ENCODE measurements around the gene PRORP.
"Not testable (repeated sequence)": the region's sequence is repeated elsewhere in the genome, so short reads cannot be mapped to it uniquely, and the experiment has no call there.

PRORP gene

DNA sequence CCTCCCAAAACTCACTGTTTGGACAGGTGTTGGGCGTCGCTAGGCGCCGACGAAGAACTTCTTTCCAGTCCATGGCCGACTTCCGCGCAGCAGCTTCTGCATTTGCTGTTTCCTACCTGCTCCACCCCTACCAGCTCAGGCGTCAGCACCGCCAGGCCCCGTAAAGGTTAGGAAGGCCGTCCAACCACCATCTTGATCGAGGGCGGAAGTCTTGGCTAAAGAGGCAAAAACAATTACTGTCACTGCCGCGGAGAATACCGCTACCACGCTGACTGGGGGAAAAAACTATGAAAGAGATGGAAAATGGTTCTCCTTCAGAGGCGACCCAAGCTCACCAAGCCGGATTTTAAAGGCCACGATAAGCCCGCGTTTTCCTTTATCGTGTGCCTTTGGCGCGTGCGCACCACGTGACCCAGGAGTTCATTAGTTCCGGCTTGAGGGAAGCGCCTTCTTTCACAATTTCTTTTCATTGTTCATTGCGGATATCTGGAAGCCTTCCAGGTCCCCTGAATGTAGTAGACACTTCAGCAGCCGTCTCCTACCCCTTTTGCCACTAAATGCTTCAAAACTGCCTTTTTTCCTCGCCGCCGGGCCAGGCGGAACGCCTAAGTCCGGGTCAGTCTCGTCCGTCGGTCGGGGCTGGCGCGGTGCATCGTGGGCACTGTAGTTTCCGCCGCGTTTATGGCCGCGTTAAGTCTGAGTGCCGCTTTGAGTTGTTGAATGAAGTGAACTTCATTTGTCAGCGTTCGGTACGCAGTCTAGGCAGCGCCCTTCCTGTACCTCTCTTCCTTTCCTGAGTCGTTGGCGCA, at the start of gene PRORP, which contains the start of gene PPP2R3C:
TSS of gene PRORP (plus strand) at position 666 of the 809 bp plus-strand sequence. CDS start 694 bp downstream, outside the sequence.
TSS of gene PPP2R3C (minus strand) at position 104 of the 809 bp plus-strand sequence. CDS start at position 73, 31 bp downstream.
- DNase-seq, result peak; percentile 95

DNA sequence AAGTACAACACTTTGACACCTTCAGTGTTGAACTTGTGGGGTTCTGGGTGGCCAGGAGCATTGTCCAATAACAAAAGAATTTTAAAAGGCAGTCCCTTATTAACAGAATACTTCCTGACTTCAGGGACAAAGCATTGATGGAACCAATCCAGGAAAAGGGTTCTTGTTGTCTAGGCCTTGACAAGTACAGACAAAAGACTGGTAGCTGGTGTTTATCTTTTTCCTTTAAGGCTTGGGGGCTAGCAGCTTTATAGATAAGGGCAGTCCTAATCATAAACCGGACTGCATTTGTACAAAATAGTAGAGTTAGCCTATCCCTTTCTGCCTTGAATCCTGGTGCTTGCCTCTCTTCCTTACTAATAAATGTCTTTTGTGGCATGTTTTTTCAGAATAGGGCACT, 48.9 kb upstream of the PRORP start:
- no peak for DNase-seq

DNA sequence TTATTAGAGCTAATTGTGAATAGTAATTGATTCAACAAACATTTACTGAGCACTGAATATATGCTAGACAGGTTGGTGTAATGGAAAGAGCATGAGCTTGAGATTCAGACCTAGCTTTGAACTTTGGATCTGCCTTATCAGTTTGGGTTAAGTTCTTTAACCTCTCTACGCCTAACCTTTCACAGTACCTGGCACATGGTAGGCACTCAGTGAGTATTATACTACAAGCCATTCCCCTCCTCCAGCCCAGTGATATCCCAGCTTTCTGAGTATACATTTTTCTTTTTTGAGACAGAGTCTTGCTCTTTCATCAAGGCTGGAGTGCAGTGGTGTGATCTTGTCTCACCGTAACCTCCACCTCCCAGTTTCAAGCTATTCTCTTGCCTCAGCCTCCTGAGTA, 44.3 kb upstream of the PRORP start:
- DNase-seq, result no peak

DNA sequence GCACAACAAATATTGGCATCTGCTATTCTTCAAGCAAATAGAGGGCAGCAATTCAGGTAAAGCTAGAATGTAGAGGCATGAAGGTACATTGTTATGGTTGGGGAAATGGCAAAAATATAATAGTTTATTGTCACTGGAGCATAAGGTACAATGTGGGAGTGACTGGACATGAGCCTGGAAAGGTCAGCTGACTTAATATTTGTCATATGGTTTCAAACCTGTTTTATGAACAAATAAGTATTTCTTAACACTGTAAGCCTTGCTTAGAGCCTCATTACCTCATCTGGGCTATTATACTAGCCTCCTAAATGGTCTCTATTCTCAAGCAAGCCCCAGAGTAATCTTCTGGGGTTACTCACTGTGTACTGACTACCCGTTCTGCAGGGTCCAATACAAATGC, 42.6 kb upstream of the PRORP start:
- DNase-seq, result no peak

DNA sequence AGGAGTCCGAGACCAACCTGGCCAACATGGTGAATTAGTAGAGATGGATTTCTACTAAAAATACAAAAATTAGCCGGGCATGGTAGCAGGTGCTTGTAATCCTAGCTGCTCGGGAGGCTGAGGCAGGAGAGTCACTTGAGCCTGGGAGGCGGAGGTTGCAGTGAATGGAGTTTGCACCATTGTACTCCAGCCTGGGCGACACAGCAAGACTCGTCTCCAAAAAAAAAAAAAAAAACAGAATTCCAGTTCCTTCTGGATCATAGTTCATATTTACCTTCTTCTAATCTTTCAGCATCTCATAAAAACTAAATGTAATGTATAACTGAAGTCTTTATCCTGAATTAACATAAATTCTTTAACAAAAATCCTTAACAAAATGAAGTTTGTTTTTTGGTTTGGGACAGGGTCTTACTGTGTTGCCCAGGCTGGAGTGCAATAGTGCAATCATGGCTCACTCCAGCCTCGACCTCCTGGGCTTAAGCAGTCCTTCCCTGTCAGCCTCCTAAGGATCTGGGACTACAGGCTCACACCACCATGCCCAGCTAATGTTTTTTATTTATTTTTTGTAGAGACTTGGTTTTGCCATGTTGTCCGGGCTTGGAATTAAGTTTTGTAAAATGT, 38.7 kb upstream of the PRORP start:
- no peak for DNase-seq

DNA sequence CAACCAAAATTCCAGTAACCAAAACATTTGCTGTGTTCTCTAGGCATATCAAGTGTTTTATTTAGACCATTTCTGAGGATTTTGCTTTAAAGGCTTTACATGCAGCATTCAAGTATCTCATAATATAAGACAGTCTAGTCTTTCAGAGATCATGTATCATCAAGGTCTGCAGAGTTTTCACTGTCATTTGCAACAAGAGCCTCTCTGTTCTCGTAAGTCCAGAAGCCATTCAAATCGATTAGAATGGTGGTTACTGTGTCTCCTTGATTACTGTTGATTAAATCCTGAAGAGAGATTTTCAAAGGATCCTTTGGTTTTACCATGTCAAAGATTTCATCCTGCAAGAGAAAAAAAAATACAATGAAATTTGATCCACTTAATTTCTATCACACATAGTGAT, 36.9 kb upstream of the PRORP start:
- DNase-seq, result no peak

DNA sequence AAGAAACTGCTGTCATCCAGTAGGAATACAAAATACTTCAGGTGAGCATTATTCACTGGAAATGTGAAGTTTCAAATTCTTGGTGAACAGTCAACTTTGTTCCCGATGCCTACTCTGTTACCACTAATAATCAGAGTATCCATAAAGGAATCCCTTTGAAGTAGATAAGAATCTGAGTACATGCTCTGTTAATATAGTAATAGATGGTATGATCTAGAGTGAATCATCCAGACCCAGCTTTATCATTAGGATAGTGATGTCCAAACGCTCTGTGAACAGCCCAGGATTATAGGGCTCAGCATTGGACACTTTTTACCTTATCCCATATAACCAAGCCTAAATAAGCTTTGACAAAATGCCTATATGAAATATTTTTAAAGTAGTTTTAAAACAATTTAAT, 33.8 kb upstream of the PRORP start:
- no peak for DNase-seq

DNA sequence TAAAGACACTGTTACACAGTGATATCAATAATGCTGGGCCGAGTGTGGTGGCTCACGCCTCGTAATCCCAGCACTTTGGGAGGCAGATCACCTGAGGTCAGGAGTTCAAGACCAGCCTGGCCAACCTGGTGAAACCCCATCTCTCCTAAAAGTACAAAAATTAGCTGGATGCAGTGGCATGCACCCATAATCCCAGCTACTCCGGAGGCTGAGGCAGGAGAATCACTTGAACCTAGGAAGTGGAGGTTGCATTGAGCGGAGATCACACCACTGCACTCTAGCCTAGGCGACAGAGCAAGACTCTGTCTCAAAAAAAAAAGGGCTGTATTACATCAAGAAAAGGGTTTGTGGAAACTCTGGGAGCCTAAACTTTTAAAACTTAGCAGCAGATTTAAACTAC, 27.7 kb upstream of the PRORP start:
- not testable (repeated sequence) for DNase-seq

DNA sequence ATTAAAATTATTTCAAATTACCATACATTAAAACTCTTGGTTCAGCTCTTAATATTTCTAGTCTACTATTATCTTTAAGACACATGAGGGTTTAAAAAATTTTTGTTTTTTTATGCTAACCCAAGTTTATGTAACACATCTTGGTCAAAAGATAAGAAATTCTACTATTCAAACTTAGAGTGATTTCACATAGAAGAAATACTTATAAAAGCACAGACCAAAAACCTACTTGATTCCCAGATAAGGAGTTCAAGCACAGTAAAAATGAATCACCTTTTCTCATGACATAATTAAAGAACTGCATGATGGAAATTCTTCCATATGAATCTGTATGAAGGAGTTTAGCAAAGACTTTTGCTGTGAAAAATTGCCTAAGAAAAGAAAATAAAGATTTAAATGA, 14.5 kb upstream of the PRORP start:
- DNase-seq, result no peak

DNA sequence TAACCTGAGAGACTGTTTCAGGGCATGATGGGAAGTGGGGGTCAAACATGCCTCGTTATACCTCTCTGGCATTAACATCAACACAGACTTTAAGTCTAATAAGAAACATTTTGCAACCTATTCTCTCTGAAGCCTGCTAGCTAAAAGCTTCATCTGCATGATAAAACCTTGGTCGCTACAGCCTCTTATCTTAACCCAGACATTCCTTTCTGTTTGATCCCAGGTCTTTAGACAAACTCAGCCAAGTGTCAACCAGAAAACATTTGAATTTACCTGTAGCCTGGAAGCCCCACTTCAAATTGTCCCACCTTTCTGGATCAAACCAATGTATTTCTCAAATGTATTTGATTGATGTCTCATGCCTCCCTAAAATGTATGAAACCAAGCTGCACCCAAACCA, 9.7 kb upstream of the PRORP start:
- no peak for DNase-seq

DNA sequence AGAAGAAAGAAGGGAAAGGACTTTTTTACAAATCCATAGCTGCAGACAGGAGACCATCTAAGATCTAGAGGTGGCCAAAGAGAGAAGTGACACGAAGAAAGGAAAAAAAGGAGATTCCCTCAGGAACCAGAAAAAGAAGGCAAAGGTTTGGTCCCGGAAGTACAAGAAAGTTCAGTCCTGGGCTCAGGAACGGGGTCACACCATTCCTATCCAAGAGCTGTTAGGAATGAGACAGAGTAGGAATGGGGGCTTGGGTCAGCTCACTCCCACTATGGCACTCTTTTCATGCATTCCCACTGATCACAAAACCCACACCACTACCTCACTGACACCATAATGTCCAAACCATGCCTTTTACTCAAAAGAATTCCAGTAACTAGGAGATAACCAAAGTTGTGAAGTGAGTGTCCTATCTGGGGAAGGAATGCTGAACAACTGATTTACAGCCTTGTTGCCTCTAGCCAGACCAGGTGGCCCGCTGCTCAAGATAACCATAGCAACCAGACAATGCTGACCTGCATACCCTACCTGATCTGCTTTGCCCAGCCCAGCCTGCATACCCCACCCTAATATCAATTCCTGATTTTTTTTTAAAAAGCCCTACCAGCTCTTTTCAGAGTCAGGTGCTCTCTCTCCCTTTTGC, 8.9 kb upstream of the PRORP start:
- DNase-seq, result no peak

DNA sequence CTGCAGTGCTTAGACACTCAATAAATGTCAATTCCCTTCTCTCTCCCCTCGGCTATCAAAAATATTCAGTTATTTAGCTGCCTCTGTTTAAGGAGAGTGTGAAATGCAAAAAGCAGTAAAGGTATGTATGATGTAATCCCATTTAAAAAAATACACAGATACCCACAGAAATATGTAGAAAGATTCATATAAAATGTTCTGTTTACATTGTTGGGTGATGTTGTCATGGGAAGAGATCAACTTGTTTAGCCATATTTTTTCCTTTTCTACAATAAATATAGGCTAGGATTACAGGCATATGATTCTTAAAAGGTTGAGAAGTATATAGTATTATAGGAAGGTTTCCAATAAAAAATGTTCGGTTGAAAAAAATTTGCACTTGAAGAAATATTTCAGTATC, 8.3 kb upstream of the PRORP start:
- no peak for DNase-seq

DNA sequence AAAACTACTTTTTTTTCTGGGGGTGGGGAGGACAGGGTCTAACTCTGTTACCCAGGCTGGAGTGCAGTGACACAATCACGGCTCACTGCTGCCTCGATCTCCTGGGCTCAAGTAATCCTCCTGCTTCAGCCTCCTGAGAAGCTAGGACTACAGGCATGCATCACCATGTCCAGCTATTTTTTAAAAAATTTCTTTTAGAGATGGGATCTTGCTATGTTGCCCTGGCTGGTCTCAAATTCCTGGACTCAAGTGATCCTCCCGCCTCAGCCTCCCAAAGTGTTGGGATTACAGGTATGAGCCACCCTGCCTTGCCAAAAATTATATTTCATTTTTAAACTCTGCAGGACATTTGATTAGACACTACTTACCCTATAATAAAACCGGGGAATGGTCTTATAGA, 6.1 kb upstream of the PRORP start:
- DNase-seq, result no peak

DNA sequence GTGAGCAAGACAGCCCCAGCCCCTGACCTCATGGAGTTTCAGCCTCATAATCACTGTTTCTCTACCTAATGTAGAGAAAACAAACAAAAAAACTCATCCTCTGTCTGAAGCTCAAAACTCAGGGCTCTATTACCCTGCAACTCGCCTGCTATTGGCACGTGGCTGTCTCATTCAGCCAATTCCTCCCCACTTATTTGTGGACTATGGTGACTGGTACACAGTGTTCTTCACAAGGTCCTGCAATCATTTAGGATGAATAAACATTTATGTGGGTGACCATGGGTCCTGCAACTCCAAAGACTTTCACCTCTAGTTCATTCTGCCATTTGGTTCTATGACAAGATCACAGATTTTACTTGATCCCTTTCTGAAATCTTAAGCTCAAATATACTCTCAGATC, 5.2 kb upstream of the PRORP start:
- DNase-seq, result no peak

DNA sequence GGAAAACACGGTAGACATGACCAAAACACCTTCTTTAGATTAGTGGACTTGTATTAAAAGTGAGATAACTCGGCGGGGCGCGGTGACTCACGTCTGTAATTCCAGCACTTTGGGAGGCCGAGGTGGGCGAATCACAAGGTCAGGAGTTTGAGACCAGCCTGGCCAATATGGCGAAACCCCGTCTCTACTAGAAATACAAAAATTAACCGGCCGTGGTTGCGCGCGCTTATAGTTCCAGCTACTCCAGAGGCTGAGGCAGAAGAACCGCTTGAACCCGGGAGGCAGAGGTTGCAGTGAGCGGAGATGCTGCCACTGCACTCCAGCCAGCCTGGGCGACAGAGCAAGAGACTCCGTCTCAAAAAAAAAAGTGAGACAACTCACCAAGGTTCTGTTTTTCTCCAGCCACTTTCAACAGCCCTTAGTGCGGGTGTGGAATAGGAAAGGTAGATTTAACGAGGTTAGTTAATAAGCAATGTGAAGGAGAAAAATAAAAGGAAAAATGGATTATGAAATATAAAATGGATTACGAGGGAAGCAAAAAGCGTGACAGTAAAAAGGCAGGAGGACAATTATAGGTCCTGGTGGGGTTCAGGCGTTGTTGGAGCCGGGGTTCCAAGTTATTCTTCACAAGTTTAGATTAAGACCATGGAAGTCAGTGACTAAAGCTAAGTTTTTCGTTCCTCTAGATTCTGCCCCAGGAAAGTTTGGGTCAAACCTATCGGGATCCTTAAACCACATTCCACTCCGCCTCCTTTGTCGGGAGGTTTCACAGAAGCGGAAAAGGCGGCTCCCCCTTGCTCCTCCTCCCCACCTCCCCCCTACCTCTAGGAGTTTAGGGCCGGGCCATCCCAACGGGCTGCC, 1.1 kb upstream of the PRORP start:
- DNase-seq, result no peak

DNA sequence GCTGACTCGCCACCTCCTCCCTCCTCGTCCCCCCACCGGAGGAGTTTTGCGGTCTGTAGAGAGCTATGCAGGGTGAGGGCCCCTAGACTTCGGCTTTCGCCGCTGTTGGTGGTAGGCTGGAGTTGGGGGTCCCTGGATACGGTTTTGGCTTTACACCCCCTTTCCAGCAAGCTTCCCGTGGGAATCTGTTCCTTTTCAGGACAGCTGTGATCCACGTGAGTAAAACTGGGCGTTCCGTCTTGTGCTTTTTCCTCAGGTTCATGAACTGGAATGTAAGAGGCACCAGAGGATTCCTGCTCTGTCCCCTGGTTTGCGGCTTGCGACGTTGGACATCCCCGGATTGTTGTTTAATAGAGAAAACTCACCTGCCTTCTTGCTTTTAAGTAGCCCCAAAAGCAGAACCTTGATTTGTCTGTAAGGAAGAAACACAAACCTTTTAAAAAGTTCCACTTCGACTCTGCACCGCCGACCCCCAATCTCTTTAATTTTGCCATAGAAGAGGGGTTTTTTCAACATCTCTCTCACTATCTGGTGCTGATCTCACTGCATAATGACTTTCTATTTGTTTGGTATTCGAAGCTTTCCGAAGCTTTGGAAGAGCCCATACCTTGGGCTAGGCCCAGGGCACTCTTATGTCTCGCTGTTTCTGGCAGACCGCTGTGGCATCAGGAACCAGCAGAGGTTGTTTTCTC, 490 bp downstream of the PRORP start:
- peak; percentile 29 for DNase-seq

DNA sequence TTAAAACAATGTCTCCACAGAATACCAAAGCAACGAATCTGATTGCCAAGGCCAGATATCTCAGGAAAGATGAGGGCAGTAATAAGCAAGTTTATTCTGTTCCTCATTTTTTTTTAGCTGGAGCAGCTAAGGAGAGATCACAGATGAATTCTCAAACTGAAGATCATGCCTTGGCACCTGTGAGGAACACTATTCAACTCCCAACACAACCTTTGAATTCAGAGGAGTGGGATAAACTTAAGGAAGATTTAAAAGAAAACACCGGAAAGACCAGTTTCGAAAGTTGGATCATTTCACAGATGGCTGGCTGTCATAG, 994 bp downstream of the PRORP start:
- DNase-seq, result no peak

DNA sequence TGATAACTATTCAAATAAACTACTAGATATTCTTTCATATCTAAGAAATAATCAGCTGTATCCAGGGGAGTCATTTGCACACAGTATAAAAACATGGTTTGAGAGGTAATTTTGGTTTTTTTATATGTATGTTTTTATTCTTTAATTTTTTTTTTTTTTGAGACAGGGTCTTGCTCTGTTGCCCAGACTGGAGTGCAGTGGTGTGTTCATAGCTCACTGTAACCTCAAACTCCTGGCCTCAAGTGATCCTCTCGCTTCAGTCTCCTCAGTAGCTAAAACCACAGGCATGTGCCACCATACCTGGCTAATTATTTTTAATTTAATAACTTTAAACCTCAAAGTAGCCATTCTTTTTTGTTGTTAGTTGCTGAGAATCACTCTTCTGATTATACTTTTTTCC, 1.8 kb downstream of the PRORP start:
- DNase-seq, result no peak

DNA sequence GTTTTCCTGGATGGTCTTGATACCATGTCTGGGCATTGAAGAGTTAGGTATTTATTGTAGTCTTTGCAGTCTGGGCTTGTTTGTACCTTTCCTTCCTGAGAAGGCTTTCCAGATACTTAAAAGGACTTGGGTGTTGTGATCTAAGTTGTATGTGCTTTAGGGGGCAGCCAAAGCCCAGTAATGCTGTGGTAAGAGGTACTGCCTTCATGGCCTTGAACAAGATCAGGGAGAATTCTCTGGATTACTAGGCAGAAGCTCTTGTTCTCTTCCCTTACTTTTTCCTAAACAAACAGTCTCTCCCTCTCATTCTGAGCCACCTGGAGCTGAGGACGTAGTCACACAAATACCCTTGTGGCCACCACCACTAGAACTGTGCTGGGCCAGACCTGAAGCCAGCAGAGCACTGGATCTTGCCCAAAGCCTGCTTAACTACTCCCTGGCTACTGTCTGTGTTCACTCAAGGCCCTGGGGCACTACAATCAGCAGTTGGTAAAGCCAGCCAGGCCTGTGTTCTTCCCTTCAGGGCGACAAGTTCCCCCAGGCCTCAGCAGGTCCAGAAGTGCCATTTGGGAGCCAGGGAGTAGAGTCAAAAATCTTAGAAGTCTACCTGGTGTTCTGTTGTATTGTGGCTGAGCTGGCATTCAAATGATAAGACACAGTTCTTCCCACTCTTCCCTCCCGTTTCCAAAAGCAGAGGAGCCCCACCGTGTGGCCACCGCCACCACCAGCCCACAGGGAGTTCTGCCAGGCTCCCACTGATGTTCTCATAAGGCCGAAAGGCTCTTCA, 11.4 kb downstream of the PRORP start:
- no peak for DNase-seq

DNA sequence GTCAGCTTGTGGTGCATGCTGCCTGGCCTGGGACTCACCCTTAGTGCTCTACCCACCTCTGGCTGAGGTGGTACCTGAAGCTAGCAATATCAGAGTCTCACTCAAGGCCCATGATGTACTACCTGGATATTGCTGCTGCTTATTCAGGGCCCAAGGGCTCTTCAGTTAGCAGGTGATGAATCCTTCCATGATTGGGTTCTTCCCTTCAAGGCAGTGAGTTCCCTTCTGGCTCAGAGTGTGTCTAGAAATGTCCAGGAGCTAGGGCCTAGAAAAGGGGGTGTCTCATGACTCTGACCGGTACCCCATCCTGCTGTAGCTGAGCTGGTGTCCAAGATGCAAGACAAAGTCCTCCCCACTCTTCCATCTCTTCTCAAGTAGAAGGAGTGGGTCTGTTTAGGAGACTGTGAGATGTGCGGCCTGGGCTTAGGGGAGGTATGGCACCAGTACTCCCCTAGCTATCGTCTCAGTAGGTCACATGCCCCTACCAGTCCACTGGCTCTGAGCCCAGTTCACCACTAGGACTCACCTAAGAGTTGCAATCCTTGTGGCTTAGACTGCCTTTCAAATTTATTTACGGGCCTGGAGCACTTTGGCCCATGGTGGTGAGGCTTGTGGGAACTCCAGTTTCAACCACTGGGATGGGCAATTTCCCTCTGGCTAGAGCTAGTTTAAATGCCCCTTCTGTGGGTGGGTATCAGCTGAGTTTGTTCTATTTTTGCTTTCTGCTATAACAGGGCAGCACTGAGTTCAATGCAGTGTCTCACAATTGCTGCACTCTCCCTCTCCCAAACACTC, 12.2 kb downstream of the PRORP start:
- DNase-seq, result no peak

DNA sequence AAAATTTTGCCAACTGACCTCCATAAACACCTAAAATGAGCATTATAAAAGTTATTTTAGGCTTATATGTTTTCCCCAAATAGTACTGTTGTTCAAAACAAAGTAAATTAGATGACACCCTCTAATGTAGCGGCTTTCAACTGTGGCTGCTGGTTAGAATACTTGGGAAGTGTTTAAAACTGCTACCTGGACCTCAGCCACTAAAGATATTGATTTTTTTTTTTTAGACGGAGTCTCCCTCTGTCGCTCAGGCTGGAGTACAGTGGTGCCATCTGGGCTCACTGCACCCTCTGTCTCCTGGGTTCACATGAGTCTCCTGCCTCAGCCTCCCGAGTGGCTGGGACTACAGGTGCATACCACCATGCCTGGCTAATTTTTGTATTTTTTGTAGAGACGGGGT, 16.2 kb downstream of the PRORP start:
- no peak for DNase-seq

Measured in CD4-positive, alpha-beta T cell treated with Interleukin-4 for 4 hours (primary cell).